Osteocyte (in vitro differentiated cells): ENCODE data around the gene ADAMTS1. TPM values are rescaled to one million over a fixed set of nuclear protein-coding genes. Genes with fewer than 3 reads are reported as not detected.

Source experiments
- DNase-seq: peaks from one replicate; pipeline ENCODE4 v3.0.0; 2021; ENCODE audit warnings: mixed read lengths; ENCODE audit not compliant: unreplicated experiment; ENCODE audit errors: extremely low spot score
- H3K27ac Mint-ChIP-seq: one replicate; pipeline ENCODE4 v1.8.0; 2021; ENCODE audit warnings: mild to moderate bottlenecking, mixed read lengths; ENCODE audit not compliant: unreplicated experiment
- H3K27me3 Mint-ChIP-seq: one replicate; pipeline ENCODE4 v1.8.0; 2021; ENCODE audit warnings: mixed read lengths; ENCODE audit not compliant: unreplicated experiment
- H3K36me3 Mint-ChIP-seq: one replicate; pipeline ENCODE4 v1.8.0; 2021; ENCODE audit warnings: mixed read lengths; ENCODE audit not compliant: unreplicated experiment
- H3K4me1 Mint-ChIP-seq: one replicate; pipeline ENCODE4 v1.8.0; 2021; ENCODE audit warnings: mixed read lengths; ENCODE audit not compliant: unreplicated experiment
- H3K4me3 Mint-ChIP-seq: one replicate; pipeline ENCODE4 v1.8.0; 2021; ENCODE audit warnings: mild to moderate bottlenecking, moderate library complexity, mixed read lengths; ENCODE audit not compliant: unreplicated experiment
- H3K9me3 Mint-ChIP-seq: one replicate; pipeline ENCODE4 v1.8.0; 2021; ENCODE audit warnings: mixed read lengths; ENCODE audit not compliant: unreplicated experiment
- CTCF ChIP-seq: fragments of 200-600 bp; sonication (generic); IDR thresholded peaks from 2 replicates; pipeline ENCODE4 v1.5.0; 2021; ENCODE audit warnings: antibody characterized with exemption, mild to moderate bottlenecking, moderate library complexity
- total RNA-seq: library from RNA; stranded (reverse); gene quantifications from 2 replicates; pipeline ENCODE4 v1.2.1, GENCODE V29; 2021

Gene ADAMTS1
- total RNA-seq, 1 donor from 2014 or later: 38.0 TPM

DNA sequence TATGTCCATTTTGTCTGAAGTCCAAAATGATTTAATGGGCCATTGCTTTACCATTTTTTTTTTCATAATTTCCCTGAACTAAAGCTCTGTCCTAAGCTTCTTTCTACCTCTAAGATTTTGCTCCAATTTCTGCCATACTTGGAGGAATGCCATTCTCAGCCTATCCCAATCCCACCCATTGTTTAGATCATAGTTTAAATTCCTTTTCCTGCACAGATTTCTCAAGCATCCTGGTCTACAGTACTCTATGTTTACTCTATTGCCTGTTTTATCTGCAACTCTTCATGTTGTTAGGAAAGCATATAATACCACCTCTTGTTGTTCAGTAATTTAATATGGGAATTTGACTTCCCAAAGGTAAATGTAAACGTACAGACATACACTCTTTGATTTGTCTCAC is 30.8 kb downstream of the ADAMTS1 start:
- no peak overlapping the region for H3K4me3 Mint-ChIP-seq
- H3K27ac Mint-ChIP-seq: no peak overlapping the region
- H3K27me3 Mint-ChIP-seq: no peaks in the 10 kb centered on the region

DNA sequence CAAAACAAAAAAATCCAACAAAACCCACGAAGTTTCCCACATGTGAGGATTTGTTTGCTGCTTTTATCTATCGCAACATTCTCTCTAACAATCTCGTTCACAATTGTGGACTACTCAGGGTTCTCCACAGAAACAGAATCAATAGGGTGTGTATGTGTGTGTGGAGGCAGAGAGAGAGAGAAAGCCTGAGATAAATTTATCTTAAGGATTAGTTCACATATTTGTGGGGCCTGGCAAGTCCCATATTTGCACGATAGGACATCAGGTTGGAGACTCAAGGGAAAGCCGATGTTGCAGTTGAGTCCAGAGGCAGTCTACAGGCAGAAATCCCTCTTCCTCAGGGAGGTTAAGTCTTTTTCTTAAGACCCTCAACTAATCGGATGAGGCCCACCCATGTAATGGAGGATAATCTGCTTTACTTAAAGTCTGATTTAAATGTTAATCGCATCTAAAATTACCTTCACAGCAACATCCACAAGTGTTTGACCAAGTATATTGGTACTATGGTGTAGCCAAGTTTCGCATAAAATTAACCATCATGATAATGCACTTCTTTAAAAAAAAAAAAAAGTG is 31.7 kb downstream of the ADAMTS1 start:
- H3K27me3 Mint-ChIP-seq: no peaks in the 10 kb centered on the region
- no peaks in the 10 kb centered on the region for H3K9me3 Mint-ChIP-seq
- TF ChIP-seq CTCF: no peak
- H3K4me1 Mint-ChIP-seq: peaks cover 11% of the 10 kb centered on the region
- H3K4me3 Mint-ChIP-seq: no peak overlapping the region
- no peaks in the 10 kb centered on the region for H3K36me3 Mint-ChIP-seq
- H3K27ac Mint-ChIP-seq: no peak overlapping the region
- no peak for DNase-seq

More for the DNA sequence above, 30.8 kb downstream of the ADAMTS1 start:
- DNase-seq: no peak
- H3K36me3 Mint-ChIP-seq: no peaks in the 10 kb centered on the region
- H3K4me1 Mint-ChIP-seq: peaks cover 11% of the 10 kb centered on the region
- TF ChIP-seq CTCF: no peak
- H3K9me3 Mint-ChIP-seq: no peaks in the 10 kb centered on the region

DNA sequence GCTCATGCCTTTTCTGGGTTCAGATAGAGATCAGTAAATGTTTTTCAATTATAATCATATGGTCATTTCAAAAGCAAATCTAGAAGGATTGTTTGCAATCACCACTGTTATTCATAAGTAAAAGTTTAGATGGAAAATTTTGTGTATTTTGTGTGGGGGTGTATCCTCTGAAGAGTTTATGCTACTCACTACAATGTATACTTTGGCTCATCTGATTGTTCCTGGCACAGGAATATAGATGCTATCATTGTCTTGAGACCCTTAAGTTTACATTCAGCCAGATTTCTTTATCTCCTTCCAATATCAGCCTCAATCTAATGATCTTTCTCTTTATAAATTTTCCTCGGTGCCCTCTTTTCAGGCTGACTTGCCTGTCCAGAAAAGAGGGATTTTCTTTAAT is 33.0 kb downstream of the ADAMTS1 start:
- no peak for DNase-seq
- no peaks in the 10 kb centered on the region for H3K27me3 Mint-ChIP-seq
- H3K9me3 Mint-ChIP-seq: no peaks in the 10 kb centered on the region
- no peak overlapping the region for H3K27ac Mint-ChIP-seq
- no peak for TF ChIP-seq CTCF
- H3K4me1 Mint-ChIP-seq: peaks cover 11% of the 10 kb centered on the region
- H3K4me3 Mint-ChIP-seq: no peak overlapping the region
- H3K36me3 Mint-ChIP-seq: no peaks in the 10 kb centered on the region

- Mint-ChIP-seq H3K4me1 (peaks cover 11% of the 10 kb centered on the region), H3K4me3 (no peak overlapping the region), H3K9me3 (no peaks in the 10 kb centered on the region), H3K36me3 (no peaks in the 10 kb centered on the region), H3K27ac (no peak overlapping the region), H3K27me3 (no peaks in the 10 kb centered on the region)
- DNase-seq: no peak
- no peak for TF ChIP-seq CTCF
These were observed 33.7 kb downstream of the ADAMTS1 start for GRCh38 chr21:26811482-26811881.

GRCh38 chr21:26810676-26811415 is 34.4 kb downstream of the ADAMTS1 start:
- no peak overlapping the region for H3K27ac Mint-ChIP-seq
- no peak overlapping the region for H3K4me3 Mint-ChIP-seq
- no peak for TF ChIP-seq CTCF
- no peaks in the 10 kb centered on the region for H3K27me3 Mint-ChIP-seq
- H3K9me3 Mint-ChIP-seq: no peaks in the 10 kb centered on the region
- no peaks in the 10 kb centered on the region for H3K36me3 Mint-ChIP-seq
- DNase-seq: no peak
- peaks cover 11% of the 10 kb centered on the region for H3K4me1 Mint-ChIP-seq
